Tongue (tissue), 2 donors: Measurements from ENCODE around the gene RNF11. TPM values are rescaled to one million over a fixed set of nuclear protein-coding genes. Genes with fewer than 3 reads are reported as not detected.

ENCODE experiments used
- DNase-seq: peaks from one replicate; pipeline ENCODE4 v3.0.0-alpha.2; 2015
- total RNA-seq: library from RNA; depleted of rRNA; stranded (reverse); fragments of >200 nt; gene quantifications from one replicate; pipeline ENCODE4 v1.2.3, GENCODE V29; 2014

Gene RNF11
- total RNA-seq, 1 donor from 2014 or later: 91.6 TPM

DNA sequence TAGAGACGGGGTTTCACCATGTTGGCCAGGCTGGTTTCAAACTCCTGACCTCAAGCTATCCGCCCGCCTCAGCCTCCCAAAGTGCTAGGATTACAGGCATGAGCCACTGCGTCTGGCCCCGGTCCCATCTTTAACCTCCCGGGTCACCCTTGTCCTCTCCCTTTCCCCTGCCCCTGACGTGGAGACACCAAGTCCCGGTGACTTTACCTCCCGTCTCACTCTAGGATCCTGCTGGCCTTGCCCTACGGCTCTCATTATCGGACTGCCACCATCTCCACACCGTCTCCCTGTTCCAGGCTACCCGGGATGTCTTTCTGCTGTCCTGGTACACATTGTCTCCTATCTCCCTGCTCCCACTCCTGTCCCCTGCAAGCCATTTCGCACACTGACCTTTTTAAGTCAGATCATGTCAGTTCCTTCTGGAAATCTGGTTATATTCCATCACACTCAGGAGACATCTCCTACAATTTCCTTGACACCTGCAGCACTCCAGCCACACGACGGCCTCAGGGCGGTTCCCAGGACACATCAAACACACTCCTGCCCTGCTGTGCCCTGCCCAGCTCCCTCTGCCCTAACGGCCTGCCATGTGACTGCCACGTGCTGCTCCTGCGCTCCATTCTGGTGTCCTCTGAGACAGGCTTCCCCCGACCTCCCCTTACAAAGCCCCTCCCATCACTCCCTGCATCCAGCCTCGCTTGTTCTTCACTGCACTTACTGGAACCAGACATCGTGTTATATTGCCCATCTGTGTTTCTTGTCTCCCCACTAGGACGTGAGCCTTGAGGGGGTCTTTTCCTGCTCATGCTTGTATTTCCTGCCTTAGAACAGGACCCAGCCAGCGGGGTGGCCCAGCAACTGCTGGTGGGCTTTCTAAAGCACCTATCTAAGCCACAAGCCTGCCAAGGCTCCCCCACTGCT is 61.6 kb downstream of the RNF11 start:
- no peak for DNase-seq

DNA sequence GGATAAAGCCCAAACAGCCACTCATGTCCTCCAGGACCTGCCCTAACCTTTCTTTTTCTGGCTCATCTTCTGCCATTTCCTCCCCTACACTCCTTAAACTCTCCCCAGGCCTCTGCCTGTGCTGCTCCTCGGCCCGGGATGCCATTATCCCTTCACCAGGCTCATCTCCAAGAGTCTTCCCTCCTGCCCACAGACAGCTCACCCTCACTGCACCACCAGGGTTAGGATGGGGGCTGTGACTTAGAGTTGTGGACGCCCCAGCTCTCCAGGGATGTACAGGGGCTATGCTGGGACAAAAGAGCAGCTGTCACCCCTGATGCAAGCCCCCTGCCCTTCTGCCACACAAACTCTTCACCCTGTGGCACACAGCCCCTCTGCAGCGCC is 62.2 kb downstream of the RNF11 start:
- no peak for DNase-seq

DNA sequence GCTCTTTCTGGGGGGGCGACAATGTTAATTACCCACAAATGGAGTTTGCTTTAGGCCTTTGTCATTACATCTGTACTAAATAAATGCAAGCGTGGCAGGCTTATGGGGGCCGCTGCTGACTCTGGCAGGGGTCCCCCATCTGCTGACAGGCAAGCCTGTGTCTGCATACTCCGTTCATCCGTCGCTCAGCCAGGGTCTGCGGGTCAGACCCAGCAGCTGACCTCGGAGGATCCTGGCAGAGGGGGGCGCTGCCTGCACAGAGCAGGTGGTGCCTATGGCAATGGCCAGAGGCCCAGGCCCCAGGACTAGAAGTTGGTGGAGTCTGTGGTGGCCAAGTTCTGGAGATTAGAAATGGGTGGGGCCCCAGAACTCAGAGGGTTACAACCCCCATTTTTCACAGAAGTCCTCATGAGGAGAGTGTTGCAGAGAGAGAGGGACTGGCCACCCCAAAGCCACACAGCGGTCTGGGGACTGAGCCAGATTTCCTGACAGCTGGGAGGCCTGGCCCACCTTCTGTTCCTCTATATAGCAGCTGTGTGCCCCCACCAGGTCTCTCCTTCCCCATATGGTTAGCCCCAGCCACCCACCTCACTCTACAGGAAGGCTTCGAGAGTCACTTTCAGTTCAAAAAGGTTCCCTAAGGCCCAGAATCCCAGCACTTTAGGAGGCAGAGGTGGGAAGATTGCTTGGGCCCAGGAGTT is 63.3 kb downstream of the RNF11 start:
- no peak for DNase-seq

DNA sequence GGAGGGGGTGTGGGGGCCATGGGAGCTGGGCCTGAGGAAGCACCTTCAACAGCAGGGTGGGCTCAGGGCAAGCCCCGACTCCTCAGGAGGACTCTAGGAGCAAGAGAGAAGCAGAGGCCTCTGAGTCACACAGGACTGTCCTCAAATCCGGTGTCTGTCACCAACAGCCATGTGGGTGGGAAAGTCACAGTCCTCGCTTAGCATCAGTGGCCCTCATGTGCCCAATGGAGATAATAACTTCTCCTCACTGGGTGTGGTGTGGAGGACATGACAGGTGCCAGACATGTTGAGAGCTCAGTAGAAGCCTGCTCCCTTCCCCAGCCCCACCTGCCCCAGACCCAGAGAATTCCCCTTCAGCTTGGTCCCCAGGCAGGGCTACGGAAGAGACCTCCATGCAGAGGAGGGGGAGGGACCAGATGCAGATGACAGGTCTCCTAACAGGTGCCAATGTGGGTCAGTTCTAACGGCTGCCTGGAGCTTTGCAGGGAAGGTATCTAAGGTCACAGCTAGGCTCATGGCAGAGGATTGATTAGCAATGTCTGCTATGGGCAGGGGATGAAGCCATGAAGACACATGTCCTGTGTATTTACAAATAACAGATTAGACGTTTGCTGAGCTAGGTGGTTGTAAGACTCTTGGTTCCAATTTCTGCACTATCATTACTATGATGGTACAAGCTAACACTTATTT is 64.1 kb downstream of the RNF11 start:
- no peak for DNase-seq

DNA sequence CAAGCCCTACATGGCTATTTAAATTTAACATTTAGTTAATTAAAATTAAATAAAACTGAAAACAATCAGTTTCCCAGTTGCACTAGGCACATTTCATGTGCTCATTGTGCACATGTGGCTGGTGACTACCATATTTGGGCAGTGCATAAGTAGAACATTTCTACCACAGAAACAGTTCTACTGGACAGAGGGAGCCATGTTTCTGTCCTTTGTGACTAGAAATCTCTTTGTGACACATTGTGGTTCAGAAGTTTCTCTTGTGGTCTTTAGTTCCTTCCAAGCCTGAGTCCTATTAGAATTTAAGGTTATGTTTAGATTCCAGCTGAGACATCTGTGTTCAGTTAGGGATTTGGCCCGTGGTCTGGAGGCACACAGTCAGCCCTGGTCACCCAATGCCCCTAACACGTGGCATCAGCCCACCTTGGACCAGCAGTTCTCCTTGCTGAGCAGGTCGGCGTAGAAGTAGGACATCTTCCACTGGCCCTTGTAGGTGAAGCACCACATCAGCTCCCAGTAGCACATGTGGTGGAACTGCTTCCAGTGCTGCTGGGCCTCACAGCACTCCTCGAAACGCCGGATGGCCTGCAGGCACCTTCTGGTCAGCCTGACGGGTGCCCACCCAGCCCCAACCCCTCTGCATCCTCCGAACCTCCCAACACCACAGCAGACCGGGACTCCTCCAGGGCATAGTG is 65.2 kb downstream of the RNF11 start:
- DNase-seq: no peak

DNA sequence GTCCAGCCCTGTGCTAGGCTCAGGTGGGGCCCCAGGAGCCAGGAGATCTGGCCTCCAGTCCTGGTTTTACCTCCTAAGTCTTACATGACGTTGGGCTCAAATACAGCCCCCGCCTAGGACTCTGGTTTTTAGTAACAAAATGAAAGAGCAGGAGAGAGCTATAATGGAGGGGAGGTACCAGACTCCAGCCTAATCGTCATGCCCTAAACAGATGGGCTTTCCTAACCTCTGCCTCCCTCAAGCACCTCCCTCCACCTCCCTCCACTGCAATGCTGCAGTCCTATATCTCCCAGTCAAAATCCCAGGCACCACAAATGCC is 65.7 kb downstream of the RNF11 start:
- DNase-seq: no peak

DNA sequence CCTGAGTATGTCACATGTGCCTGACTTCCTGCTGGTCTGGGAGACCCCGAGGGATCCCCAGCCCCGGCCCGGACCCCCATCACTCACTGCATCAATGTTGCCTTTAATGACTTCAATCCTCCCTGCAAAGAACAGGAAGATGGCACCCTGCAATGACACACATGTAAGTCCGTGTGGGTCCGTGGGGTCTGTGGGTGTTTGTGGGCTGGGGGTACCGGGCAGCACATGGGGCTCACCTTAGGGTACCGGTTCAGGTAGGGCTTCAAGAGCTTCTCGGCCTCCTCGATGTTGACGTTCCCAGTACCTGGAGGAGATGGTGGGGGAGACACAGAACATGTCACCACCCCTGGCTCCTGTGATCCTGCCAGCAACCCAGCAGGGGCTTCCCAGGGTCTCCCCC is 66.2 kb downstream of the RNF11 start:
- DNase-seq: no peak

DNA sequence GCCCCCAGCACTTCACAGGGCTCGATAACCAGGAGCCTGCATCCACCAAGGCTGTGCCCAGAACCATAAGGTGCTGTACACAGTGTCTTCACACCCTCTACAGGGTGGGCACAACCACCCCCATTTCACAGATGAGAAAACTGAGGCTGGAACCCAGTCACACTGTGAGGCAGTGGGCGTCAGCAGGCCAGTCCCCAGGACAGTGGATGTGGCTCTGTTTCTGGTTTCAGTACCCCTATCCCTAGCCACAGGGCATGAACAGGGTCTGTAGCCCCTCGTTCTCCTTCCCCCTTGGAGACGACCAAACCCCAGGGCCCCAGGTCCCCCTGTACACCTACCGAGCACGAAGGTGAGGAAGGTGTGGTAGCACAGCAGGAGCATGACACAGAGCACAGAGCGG is 66.7 kb downstream of the RNF11 start:
- DNase-seq: no peak

DNA sequence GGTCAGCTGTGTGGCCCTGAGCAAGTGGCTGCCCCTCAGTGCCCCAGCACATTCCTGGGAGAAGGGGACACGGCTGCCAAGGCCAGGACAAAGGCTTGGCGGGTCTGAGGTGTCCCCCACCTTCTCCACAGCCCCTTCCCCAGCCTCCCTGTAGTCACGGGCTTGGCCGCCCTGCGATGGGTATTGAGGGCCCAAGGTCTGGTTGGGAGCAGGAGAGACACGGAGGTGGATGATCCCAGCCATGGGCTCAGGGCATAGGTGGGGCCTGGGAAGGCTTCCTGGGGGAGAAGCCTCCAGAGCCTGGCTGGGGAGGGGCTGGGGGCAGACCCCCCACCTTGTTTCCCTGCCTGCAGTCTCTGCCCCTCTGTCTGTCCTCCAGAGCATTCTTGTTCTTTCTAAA is 67.2 kb downstream of the RNF11 start:
- no peak for DNase-seq

DNA sequence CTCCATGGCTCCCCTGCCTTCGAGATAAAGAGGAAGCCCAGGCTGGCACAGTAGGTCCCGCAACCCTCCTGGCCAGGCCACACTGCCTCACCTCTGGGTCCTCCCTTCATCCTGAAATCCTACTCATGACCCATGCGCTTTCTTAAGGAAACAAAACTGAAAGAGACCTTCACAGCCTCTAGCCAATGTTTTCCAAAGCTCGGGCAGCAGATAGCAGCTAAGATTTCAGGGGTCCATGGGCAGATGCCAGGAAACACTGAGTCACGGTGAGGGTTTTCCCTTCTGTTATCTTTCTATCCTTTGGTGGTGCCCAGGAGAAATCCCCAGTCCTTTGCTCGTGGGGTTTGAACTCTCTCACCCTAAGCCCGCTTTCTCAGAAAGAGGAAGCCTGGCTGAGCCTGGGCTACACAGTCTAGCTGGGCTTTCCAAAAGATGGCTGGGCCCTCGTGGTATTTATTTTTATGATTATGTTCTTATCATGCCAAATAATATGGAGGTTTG is 67.7 kb downstream of the RNF11 start:
- DNase-seq: no peak

DNA sequence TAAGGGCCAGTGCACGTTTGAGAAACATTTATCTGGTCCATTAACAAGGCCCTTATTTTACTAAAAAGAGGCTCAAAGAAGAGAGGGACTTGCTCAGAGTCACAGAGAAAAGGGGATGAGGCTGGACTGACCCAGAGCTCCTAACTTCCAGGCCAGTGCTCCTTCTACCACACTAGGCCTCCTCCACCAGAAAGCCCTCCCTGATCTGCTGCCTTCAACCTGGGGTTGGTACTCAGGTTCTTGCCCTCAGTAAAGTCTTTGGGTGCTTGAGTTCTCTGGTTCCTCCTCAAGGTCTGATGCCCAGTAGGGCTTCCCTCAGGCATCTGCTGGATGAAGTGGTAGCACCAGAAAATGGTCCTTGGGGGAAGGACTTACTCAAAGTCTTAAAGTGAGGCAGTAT is 68.3 kb downstream of the RNF11 start:
- no peak for DNase-seq

DNA sequence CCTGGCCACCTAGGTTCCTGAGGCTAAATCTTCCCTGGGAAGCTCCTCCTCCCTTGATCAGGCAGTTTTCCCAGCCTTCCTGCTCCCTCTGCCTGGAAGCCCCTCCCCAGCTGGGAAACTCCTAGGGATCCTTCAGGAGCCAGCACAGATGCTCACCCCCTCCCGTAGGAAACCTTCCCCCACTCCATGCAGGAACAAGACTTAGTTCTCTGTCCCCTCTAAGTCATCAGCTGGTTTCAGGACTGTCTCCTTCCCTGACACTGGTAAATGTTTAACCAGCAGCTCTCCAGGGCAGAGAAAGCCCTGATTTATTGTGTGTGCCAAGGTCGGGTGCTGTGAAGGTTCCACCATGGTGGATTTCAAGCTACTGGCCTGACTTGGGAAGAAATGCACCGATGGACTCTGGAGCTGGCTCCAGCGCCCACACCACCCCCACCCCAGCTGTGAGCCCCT is 69.3 kb downstream of the RNF11 start:
- no peak for DNase-seq

DNA sequence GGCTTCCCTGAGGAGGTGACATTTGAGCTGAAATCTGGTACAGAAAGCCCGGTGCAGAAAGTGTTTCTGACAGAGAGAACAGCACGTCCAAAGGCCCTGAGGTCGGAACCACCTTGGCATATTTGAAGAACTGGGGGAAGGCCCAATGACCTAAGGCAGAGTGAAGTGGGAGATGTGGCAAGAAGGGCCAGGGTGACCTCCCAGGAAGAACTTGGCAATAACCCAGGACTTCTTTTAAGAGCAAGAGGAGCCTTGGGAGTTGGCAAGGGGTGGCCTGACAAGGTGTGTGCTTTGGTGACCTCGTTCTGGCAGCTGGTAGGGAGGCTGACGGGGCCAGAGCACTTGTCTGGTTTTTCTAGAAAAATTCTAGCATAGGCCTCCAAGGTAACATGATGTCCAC is 70.9 kb downstream of the RNF11 start:
- no peak for DNase-seq

DNA sequence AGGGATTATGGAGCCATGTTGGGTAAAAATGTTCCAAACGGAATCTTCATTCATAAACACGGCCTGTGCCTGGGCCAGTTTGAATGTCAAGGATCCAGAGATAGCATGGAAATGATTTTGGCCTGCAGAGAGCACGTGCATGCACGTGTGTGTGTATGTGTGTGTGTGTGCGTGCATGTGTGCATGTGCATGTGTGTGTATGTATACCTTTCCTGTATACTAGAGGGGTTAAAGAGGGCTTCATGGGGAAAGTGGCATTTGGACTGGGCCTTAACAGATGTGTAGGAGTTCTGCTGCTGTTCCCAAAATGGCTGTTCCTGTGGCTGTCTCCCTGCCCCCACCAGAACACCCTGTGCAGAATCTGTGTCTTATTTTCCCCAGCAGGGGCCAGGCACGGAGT is 72.6 kb downstream of the RNF11 start:
- DNase-seq: no peak

DNA sequence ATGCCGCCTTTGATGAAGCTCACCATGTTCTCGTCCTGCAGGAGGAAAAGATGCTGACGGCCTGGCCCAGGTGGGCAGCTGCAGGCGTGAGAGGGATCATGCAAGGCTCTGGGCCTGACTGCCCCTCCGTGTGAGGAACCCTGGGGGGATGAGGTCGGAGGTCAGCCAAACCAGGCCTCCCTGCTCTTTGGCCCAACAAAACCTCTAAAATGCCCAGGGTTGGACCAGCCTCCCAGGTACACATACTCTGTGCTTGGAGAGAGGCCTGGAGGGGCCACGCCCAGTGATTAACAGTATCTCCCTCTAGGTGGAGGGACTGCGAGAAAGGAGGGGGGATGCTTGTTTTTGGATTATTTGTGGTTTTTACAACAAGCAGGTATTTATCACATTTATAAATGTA is 73.2 kb downstream of the RNF11 start:
- no peak for DNase-seq

DNA sequence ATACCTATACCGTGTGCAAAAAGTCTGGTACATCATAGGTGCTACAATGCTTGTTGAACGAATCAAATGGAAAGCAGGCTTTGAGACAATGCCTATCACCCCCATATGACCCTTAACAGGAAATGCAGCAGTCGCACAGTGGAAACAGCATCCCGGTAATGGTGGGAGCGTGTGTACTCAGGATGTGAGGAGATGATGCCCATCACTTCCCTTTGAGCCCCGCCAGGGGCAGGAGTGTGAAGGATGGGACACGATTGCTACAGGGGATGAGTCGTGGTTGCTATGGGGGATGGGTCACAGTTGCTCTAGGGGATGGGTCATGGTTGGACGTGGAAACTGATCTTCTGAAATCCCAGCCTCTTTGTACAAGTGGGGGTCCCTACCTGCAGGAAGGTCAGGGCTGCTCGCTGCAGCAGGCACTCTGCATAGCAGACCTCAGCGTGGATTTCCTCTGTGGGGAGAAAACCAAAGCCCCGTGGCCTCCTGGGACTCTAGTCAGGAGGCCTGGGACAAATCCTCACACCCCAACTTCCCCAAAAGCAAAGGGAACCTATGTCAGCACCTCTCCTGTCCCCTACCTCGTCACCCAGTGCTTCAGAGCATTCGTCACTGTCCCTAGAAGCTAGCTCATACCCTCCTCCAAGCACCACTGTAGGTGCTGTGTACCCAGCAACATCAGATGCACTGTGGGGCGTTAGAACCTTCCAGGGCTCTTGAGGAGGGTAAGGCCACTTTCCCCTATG is 75.0 kb downstream of the RNF11 start:
- DNase-seq: no peak

DNA sequence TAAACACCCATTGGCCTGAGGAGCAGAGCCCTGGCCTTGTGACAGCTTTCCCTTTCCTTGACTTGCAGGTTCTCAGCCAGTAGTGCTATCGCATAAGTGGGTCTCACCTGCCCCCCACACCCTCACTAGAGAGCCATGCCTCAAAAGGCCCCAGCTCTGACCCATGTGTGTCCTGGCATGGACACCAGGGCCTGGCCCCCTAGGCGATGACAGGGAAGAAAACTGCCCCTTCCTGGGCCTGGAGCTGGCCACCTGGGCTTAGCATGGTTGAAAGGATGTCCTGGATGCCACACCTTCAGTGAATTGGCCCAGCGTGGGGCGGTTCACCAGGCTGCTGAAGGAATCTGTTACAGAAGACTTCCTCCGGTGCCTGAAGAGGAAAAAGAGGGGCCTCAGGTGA is 75.8 kb downstream of the RNF11 start:
- no peak for DNase-seq

DNA sequence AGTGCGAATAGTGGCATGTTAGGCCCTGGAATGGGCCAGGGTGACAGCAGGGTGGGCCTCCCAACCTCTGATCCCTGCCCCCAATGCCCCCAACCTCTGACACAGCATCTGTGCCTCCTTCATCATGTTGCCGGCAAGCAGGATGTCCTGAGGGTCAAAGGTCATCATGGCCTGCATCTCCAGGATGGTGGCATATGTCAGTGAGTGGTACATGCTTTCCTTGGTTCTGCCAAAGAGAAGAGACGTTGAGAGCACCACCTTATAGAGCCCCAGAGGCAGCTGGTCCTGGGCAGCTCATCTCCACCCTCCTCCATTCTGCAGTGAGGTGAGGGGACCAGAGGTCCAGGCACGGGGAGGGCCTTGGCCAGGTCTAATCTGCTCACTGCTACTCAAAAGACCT is 76.6 kb downstream of the RNF11 start:
- DNase-seq: no peak

DNA sequence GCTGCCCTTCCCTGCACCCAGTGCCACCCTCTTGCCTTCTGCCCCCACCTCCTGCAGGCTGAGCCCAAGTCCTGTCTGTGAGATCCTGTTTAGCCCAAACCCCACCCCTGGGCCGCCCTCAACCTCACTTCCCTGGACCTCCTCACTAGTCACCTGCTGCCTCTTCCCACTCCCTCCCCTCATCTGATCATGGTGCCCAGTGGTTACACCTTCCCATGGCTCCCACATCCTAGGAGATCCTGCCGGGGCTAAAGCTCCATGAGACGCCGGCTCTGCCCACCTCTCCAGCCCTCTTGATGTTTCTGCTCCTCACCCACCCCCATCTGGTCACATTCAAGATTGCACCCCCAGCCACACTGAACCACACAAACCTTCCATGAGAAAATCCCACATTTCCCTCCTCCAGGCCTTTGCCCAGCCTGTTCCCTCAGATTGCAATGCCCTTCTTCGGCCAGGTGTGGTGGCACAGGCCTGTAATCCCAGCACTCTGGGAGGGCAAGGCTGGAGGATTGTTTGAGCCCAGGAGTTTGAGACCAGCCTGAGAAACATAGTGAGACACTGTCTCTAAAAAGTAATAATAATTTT is 77.3 kb downstream of the RNF11 start:
- no peak for DNase-seq

DNA sequence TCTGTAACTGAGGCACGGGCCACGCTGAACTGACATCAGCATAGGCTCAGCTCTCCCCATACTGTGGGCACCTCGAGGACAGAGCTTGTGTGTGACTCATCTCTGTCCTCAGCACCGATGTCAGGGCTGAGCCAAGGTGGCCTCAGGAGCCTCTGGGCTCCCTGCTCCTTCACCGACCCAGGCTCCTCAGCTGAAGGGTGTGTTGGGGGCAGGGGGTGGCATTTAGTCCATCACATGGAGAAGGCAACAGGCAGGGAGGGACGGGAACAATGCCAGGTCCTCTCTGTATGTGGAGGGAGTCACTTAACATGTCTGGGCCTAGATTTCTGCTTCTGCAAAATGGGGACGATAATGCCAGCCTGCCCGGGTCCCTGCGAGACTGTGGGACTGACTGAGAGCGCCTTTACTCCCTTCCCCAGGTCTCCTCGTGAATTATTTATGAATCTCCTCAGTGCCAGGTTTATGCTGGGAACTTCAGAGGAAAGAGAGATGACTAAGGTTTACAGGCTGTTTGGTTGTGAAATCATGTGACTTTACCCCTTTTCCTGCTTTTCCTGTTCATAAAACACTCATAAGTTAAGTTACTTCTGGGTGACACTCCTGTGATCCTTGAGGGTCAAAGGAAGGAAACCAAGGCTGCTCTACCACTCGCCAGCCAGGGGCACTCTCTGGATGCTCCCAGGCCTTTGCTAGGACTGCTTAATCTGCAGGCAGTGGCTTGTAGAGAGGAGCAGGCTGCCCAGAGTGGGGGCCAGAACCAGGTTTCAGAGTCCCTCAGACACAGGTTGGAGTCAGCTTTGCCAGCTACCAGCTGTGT is 78.1 kb downstream of the RNF11 start:
- DNase-seq: no peak
